Measurements from ENCODE around the gene TCOF1. TPM values are rescaled to one million over a fixed set of nuclear protein-coding genes. Genes with fewer than 3 reads are reported as not detected.
A peak's percentile ranks its signal among the peaks of the same experiment; 100 is the strongest.

Gene TCOF1
- total RNA-seq, 6 experiments from 2014 or later: 30.8 to 44.6 (median 38.5) TPM

- Mint-ChIP-seq H3K9me3 (no peaks in the 10 kb centered on the region), H3K27me3 (ENCODE audit: insufficient read depth) (peaks cover 5% of the 10 kb centered on the region), H3K4me1 (ENCODE audit: low read depth) (peaks cover 24% of the 10 kb centered on the region), H3K27ac (peak overlapping the region; percentile 51), H3K36me3 (ENCODE audit: low read depth) (peaks cover 22% of the 10 kb centered on the region), H3K4me3 (no peak overlapping the region)
- no peak for DNase-seq
- TF ChIP-seq CTCF (IDR thresholded peaks at IDR 0.05): no peak
These were observed 83.7 kb downstream of the TCOF1 start for GRCh38 chr5:150440948-150441812.

- H3K4me3 Mint-ChIP-seq: no peak overlapping the region
- H3K27me3 Mint-ChIP-seq (ENCODE audit: insufficient read depth): peaks cover 5% of the 10 kb centered on the region
- H3K4me1 Mint-ChIP-seq (ENCODE audit: low read depth): peaks cover 27% of the 10 kb centered on the region
These were observed 84.6 kb downstream of the TCOF1 start for GRCh38 chr5:150441813-150442698.

GRCh38 chr5:150442699-150443080 lies 85.2 kb downstream of the TCOF1 start:
- peaks cover 34% of the 10 kb centered on the region for H3K4me1 Mint-ChIP-seq (ENCODE audit: low read depth)
- H3K36me3 Mint-ChIP-seq (ENCODE audit: low read depth): peaks cover 36% of the 10 kb centered on the region
- no peak for DNase-seq
- no peak for TF ChIP-seq CTCF (IDR thresholded peaks at IDR 0.05)
- H3K9me3 Mint-ChIP-seq: no peaks in the 10 kb centered on the region
- H3K27me3 Mint-ChIP-seq (ENCODE audit: insufficient read depth): peaks cover 5% of the 10 kb centered on the region
- H3K27ac Mint-ChIP-seq: no peak overlapping the region; the same call in 1 of the 2 replicates
- no peak overlapping the region for H3K4me3 Mint-ChIP-seq

More at GRCh38 chr5:150441813-150442698, 84.6 kb downstream of the TCOF1 start:
- no peak for TF ChIP-seq CTCF (IDR thresholded peaks at IDR 0.05)
- Mint-ChIP-seq H3K27ac (peak overlapping the region; percentile 5; the same call in 1 of the 2 replicates), H3K9me3 (no peaks in the 10 kb centered on the region), H3K36me3 (ENCODE audit: low read depth) (peaks cover 30% of the 10 kb centered on the region)
- DNase-seq: no peak

- H3K36me3 Mint-ChIP-seq (ENCODE audit: low read depth): peaks cover 43% of the 10 kb centered on the region
- no peak for TF ChIP-seq CTCF (IDR thresholded peaks at IDR 0.05)
- H3K9me3 Mint-ChIP-seq: no peaks in the 10 kb centered on the region
- H3K27ac Mint-ChIP-seq: no peak overlapping the region; the same call in none of the 2 replicates
- H3K27me3 Mint-ChIP-seq (ENCODE audit: insufficient read depth): peaks cover 5% of the 10 kb centered on the region
- no peak for DNase-seq
- H3K4me3 Mint-ChIP-seq: no peak overlapping the region
- H3K4me1 Mint-ChIP-seq (ENCODE audit: low read depth): peaks cover 41% of the 10 kb centered on the region
These were observed 86.0 kb downstream of the TCOF1 start for GRCh38 chr5:150443242-150444075.

- DNase-seq: no peak
- Mint-ChIP-seq H3K4me3 (no peak overlapping the region), H3K4me1 (ENCODE audit: low read depth) (peaks cover 44% of the 10 kb centered on the region), H3K27ac (peak overlapping the region; percentile 42; the same call in 1 of the 2 replicates), H3K27me3 (ENCODE audit: insufficient read depth) (peaks cover 9% of the 10 kb centered on the region), H3K36me3 (ENCODE audit: low read depth) (peaks cover 52% of the 10 kb centered on the region), H3K9me3 (no peaks in the 10 kb centered on the region)
- no peak for TF ChIP-seq CTCF (IDR thresholded peaks at IDR 0.05)
These were observed 87.3 kb downstream of the TCOF1 start for GRCh38 chr5:150444770-150445169.

All from HFFc6 (cell line).